Stimulated activated CD8-positive, alpha-beta memory T cell treated with anti-CD3 and anti-CD28 coated beads, Interleukin-12 subunit alpha, Interleukin-12 subunit beta, amount 100 ng/mL, for 4 hours (primary cell): Measurements from ENCODE around the gene UBE2E2.

Experiments
- DNase-seq: peaks from one replicate; pipeline ENCODE4 v3.0.0-alpha.2; 2020; ENCODE audit warnings: low read depth

The UBE2E2 gene

DNA sequence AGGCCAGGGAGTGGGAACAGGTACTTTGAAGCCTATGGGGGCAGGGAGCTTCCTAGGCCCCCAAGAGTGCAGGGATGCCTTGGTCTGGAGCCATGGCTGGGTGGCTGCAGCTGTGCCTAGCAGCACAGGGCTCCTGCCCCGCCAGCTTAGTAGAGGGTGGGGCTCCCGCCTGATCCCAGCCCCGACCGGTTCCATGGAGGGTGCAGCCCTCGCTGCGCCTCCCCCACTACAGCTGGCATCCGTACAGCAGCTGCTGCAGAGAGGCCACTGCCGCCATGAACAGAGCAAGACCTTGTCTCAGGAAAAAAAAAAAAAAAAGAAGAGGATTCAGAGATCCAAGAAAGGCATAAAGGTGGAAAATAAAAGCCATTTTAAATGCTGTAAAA, 277.2 kb downstream of the UBE2E2 start:
- no peak for DNase-seq

DNA sequence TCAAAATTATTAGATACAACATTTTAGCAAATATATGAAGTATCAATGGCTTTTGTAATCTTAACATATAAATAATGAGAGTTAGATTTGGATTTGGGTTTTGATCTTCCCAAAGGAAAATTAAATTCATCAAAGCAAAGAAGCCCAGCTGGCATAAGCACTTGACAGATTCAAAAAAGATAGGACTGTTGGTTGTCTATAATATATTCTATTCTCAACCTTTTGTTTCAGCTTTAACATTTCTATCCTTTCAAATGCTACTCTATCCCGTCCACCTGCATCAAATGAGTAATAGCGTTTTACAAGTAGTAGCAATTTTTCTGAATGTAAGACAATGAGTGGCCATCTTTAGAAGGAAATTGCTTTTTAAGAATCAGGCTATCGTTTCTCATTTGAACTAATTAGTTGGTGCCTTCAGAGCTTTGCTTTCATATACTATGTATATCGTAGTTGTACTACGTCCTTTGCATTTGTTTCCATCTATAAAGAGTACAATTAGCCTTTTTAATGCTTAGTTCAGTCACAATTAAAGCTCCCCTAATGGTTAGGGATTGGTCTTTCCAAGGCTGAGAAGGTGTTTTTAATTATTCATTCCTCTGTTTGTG, 278.0 kb downstream of the UBE2E2 start:
- DNase-seq: no peak

DNA sequence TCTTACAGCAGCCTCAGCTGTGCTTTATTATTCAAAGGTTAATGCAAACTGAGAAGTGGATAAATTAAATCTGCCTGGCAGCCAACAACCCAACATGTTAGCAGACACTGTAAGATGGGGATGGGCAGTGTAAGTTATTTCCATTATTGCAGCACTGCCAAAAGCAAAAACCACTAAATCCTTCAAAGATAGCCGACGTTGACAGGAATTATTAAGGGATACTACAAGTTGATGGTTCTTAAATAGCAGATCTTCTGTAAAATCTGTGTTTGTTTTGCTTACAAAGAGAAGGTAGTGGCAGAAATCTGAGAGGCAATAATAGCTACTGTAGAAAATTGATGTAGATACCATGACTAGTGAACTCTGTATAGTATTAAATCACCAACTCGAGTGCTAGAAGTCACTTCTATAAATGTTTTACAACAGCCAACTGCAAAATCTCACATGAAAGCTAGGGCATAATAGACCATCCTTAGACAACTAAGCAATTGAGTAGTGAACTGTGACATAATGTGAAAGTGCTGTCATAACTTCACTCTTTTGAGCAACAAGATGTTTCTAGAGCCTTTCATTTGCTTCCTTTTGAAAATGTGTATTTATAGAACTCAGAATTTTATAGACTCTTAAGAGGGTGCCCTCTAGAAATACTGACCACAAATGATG, 278.6 kb downstream of the UBE2E2 start:
- no peak for DNase-seq

DNA sequence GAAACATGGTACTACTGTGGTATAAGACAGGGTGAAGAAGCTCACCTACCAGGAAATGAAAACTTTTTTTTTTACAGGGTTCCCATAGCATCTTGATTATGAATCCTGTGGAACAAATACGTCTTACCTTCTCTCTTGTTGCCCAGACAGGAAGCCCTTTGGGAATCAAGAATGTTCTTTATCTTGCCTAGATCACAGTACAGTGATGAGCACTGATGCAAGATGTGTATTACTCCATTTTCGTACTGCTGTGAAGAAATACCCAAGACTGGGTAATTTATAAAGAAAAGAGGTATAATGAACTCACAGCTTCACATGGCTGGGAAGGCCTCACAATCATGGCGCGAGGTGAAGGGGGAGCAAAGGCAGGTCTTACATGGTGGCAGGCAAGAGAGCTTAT, 281.3 kb downstream of the UBE2E2 start:
- DNase-seq: no peak

DNA sequence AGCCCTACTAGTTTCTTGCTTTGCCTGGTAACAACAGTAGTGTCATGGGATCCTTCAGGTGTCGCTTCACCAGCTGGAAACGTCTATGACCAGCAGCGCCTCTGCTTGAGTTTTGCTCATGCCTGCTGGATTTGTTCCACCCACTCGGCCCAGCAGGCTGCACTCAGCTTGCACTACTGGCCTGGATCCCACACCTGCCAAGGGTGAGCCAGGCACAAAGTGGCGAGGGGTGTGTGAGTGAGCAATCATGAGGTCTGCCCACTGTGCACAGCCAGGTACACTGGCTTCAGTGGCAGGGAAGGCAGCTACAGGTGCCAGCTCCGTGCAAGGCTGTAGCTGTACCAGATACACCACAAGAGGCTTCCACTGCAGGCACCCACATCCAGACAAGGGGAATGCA, 282.8 kb downstream of the UBE2E2 start:
- DNase-seq: no peak

DNA sequence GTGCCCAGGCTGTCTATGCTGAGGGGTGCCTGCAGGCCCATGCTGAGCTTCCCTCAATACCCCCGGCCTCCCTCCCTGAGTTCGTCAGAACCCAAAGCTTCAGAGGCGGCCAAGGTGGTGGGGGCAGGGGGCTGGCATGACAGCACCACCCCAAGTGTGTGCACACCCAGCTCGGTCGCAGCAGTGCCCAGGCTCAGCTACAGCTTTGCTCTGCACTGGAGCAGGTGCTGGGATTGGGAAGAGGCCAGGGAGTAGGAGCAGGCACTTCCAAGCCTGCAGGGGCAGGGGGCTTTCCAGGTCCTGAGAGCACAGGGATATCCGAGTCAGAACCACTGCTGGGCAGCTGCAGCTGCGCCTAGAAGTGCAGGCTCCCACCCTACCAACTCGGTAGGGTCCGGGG, 283.9 kb downstream of the UBE2E2 start:
- no peak for DNase-seq

DNA sequence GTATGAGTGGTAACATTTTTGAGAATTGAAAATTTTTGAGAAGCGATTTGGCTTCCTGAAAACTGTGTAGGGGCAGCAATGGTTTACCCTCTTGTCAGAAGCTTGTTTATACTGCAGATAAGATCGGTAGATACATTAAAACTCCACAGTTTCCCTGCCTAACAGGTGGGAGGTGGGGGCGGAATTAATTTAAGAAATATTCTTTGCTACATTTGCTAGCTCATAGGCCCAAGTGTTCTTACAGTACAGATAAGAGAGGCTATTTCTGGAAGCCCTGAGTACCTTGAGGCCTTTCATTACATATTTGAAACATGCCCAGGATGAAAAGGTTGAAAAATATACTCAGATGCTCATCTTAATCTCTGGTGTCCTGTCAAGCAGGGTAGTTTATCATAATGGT, 285.5 kb downstream of the UBE2E2 start:
- DNase-seq: no peak

DNA sequence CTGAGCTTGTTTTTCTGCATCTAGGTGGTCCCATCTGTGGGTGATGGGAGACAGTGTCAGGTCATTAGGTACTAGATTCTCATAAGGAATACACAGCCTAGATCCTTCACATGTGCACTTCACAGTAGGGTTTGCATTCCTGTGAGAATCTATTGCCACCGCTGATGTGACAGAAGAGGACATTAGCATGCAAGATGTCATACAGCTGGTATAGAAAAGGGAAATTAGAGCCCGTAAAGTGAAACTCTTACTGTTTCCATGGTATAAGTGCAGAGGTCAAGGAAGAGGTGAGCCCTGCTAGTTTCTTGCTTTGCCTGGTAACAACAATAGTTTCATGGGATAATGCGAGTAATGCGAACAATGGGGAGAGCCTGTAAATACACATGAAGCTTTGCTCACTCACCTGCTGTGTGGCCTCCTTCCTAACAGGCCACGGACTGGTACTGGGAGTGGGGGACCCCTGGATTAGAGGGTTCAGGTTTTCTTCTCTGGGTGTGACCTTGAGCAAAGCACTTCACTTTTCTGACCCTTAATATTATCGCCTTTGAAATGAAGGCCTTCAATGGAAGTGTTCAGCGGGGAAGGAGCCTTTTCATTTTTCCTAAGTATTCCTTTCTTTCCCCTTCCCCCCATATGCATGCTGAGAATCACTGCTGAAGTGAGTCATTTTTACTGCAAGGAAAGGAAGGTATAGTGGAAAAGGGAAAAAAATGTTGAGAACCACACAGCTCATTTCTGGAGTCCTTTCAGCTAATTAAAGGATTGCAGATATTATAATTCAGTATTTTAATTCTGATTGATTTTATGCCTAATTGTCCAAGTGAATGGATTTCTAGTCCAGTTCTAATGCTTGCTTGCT, 286.4 kb downstream of the UBE2E2 start:
- no peak for DNase-seq

DNA sequence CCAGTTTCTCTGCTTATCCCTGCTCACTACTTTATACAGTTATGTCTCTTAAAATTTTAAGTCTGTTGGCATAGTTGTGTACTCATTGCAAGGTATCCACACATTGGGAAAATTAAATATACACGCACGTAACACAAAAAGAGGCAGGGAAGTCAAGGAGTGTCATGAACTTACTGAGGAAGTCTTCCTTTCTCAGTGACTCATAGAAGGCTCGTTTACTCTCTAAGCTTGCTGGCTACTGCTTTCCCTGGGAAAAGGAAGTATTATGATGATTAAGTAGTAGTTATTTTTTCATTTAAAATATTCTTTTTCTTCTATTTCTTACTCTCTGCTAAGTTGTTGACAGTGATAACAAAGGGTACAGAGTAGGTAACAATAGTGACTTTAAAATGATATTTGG, 287.3 kb downstream of the UBE2E2 start:
- DNase-seq: no peak

DNA sequence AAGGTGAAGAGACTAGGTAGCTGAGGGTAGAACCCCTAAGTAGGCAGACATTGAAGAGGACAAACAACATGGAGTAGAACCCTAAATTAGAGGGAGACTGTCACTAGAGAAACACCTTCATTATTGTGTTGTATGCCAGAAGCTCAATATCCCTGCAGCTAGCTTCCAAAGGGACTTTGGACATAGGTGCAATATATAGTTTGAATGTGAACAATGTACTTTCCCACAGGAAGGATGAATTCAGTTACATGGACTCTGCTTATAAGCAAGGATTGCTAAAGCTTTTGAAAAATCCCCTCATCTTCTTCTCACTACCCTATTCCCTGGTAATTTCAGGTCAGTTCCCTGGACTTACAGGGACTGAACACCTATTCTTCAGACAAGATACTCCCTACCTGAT, 288.9 kb downstream of the UBE2E2 start:
- no peak for DNase-seq

DNA sequence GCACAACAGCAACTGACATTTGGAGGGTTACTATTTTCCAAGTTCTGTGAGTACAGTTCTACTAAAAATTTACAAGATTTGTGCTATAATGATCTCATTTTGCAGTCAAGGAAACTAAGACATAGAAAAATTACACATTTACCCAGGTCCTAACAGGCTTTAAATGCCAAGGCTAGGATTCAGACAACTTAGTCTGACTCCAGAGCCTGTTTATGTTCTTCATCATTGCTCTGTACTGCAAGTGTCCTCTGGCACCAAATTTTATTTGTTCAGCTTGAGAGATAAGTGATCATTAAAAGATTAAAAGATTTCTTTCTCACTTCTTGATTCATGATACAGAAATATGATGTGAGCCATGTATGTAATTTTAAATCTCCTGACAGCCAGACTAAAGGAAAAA, 290.8 kb downstream of the UBE2E2 start:
- DNase-seq: no peak

DNA sequence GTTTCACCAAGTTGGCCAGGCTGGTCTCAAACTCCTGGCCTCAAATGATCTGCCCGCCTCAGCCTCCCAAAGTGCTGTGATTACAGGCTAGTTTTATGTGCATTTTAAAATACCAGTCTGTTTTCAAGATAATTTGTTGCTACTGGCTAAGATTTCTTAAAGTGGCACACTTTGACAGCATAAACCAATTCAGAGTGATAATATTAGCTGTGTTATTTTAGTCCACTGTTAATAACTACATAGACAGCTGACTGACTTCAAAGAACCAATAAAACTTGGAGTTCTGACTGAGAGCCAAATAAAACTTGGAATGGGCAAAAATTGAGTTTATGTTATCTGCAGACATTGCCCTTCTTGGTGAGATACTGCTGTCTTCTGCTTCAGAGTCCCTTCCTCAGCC, 291.8 kb downstream of the UBE2E2 start:
- DNase-seq: no peak

DNA sequence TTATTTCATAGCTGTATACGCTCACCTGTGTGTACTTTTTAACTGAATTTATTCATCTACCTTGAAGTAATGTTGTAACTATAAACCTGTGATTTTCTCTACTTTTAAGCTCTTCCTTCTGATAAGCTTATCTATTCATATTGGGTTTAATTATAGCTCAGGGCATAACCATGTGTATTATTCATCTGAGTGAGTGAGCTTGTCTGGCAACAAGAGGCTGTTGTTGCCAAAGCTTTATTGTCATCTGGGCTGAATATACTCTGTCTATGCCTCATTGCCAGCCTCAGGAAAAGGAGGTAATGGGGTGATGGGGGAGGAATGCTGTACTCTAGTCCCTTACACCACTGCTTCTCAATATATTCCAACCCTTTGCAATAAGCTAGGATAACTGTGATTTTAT, 292.4 kb downstream of the UBE2E2 start:
- DNase-seq: no peak

DNA sequence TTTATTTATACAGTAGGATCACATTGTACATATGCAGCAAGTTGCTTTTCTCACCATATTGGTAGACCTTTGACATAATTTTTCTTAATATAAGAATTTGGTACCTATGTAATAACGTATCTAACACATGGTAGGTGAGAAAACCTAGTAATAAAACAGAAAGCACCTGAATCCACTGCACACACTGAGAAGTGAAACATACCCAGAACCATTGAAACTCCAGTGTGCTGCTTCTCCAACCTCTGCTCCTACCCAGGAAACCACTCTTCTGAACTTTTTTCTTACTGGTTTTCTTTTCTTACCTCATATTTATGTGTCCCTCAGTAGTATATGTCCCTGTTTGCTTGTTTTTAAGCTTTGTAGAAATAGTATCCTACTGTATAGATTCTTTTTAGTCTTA, 293.0 kb downstream of the UBE2E2 start:
- DNase-seq: no peak

DNA sequence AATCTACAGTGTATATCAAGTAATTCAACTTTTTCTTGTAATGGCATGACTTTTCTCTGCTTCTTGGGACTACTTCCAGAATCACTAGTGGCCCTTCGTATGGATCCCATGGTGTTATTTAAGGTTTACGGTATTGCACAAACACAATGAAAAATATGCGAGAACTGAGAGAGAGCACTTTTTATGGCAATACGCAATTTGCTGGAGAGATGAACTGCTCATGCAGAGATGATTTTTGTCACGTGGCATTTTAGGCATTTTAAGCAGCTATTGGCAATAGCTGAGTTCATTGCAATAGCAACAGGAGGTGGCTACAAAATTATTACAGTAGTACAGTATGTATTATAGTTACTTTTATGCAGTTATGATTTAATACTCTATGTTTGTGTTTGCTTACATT, 294.0 kb downstream of the UBE2E2 start:
- no peak for DNase-seq

DNA sequence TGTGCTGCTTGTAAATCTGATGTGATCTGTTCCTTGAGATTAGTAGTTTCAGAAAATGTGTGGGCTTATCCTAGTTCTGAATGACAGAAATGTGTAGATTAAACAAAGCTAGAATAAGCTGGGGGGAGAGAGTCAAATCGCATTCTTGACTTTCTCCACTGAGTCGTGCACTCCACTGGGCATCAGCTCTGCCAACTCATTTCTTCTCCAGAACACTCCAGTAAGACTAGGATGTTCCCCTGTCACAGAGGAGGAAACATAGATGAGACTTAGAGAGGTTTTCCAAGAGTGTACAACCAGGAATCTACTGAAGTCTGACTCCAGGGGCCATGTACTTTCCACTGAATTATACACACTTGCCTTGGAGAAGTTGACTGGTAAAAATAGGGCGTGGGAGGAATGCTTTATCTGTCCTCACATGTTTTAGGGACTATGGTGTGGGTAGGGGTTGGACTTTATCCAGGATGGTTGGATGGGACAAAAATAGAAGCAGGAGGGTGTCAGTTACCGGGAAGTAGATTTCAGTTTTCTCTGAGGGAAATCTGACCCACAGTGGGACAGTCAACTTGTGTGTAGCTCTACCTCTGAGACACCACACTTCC, 298.2 kb downstream of the UBE2E2 start:
- no peak for DNase-seq

DNA sequence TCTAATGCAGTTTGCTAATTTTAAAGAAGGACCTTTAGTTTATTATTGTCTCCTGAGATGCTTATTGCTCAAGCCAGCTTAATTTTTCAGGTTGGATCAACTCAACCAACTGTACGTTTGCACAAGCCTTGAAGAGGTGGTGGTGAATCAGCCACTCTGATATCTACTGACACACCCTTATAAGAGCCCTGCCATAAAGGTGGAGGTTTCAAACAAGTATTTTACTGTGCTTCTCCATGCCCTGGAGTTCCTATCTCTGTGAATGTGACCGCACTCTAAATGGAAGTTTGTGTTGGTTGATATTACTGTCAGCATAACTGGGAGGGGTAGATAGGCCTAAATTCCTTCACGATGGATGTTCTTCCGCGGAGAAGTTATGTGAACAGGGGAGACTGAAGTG, 305.3 kb downstream of the UBE2E2 start:
- DNase-seq: no peak

DNA sequence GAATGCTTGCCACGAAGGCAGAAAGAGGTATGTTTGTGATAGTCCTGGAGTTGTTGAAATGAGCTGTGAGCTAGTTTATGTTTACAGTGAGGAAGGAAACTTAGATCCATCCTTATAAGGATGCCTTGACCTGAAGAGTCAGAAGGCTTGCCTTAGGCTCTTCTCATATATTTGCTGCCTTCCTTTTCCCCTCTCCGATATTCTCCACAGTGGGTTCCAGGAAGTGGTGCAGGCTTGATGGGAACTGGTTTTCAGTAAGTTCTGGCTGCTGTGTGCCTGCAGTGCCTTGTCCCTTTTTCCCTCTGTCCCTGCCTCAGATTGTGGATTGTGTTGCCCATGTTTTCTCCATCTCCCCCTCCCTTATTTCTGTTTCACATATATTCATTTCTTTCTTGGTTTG, 315.3 kb downstream of the UBE2E2 start:
- no peak for DNase-seq

DNA sequence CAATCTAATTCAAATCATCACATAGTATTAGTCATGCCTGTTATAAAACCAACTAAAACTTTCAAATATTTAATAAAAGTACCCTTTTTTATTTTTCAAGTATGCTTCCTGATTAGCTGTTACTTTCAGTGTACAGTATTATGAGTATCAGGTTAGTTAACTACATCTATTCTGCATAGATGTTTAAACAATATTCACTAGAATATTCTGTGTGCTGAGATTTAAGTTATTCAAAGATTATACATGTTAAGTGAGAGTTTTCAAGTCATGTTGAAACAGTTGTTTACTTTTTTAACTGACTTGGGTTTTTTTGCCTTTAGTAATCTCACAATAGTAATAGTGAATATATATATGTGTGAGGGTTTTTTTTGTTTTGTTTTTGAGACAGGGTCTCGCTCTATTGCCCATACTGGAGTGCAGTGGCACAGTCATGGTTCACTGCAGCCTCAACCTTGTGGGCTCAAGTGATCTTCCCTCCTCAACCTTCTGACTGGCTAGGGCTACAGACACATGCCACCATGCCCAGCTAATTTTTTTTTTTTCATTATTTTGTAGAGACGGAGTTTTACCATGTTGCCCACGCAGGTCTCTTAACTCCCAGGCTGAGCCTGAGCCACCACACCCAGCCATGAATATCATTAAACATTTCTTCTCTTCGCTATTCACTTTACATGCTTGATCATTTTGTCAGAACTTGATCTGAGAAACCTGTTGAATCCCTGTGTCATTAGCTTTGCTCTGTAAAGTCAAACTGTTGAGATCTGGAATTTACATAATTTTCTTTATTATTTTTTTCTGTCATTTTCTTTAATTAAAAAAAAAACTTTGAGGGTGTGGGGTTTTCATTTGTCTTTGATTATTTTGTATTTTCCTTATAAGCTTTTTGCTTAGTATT, 316.4 kb downstream of the UBE2E2 start:
- DNase-seq: no peak

DNA sequence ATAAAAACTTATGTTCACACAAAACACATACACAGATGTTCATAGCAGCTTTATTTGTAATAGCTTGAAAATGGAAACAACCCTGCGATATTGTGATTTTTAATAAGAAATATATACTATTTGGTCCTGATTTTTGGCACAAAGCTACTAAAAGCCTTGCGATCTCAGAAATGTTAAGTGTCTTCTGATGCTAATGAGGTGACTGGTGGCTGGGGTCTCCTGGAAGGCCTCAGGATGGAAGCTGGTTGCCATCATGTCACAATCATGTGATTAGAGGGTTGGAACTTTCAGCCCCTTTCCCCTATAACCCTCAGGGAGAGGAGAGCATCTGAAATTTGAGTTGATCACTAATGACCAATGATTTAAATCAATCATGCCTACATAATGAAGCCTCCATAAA, 324.2 kb downstream of the UBE2E2 start:
- DNase-seq: no peak

DNA sequence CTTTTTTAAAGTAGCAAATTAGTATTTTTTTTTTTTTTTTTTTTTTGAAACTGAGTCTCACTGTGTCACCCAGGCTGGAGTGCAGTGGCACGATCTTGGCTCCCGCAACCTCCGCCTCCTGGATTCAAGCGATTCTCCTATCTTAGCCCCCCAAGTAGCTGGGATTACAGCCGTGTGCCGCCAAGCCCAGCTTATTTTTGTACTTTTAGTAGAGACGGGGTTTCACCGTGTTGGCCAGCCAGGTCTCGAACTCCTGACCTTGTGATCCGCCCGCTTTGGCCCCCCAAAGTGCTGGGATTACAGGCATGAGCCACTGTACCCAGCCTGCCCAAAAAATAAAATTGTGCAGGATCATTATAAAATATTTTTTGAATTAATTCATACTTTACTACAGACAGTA, 330.5 kb downstream of the UBE2E2 start:
- DNase-seq: no peak

DNA sequence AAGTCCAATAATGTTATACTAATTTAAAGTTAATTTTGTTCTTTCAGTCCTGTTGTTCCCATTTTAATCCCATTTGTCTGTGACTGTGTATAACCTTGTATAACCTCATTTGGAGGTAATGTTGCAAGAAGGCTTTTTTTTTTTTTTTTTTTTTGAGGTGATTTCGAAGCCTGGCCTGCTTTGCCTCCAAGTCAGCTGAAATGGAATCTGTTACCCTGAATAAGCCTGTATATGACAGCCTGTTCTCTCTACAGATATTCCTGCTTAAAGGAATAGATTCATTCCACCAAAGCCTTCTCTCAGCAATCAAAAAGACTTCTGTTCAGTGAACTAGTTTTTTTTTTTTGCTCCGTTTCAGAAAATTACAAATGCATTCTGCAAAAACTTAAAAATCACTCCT, 330.9 kb downstream of the UBE2E2 start:
- no peak for DNase-seq
